ENCODE measurements around the gene PIK3CG.

DNA sequence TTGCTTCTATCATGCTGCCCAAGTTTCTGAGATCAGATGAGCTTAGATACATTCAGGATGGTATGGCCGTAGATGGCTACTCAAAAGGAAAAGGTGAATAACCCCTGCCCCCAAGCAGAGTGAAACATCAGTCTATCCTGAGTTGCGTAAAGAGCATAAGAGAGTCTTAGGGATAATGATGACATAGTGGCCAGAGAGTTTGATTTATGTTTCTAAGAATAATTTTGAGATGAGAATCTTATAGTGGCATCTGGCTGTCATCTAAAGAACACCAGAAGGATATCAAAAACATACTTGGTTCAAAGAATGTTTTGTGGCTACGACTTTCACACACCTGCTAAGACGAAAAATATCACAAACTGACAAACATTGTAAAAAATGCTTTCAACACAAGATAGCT is 20.6 kb downstream of the PIK3CG start:
- TF ChIP-seq, protein P1, sequence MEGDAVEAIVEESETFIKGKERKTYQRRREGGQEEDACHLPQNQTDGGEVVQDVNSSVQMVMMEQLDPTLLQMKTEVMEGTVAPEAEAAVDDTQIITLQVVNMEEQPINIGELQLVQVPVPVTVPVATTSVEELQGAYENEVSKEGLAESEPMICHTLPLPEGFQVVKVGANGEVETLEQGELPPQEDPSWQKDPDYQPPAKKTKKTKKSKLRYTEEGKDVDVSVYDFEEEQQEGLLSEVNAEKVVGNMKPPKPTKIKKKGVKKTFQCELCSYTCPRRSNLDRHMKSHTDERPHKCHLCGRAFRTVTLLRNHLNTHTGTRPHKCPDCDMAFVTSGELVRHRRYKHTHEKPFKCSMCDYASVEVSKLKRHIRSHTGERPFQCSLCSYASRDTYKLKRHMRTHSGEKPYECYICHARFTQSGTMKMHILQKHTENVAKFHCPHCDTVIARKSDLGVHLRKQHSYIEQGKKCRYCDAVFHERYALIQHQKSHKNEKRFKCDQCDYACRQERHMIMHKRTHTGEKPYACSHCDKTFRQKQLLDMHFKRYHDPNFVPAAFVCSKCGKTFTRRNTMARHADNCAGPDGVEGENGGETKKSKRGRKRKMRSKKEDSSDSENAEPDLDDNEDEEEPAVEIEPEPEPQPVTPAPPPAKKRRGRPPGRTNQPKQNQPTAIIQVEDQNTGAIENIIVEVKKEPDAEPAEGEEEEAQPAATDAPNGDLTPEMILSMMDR (IDR thresholded peaks at IDR 0.05): no peak
- TF ChIP-seq POLR2AphosphoS5 (IDR thresholded peaks at IDR 0.05) (no peak), POLR2A (IDR thresholded peaks at IDR 0.05) (no peak)

All from upper lobe of left lung (tissue), 4 donors.